EL (cell line): ENCODE measurements around the gene FBLN2.
A peak's percentile ranks its signal among the peaks of the same experiment; 100 is the strongest.
"Not testable (repeated sequence)": the region's sequence is repeated elsewhere in the genome, so short reads cannot be mapped to it uniquely, and the experiment has no call there.

ENCODE experiments used
- DNase-seq: peaks from one replicate; pipeline ENCODE4 v3.0.0-alpha.2; 2016

Gene FBLN2

DNA sequence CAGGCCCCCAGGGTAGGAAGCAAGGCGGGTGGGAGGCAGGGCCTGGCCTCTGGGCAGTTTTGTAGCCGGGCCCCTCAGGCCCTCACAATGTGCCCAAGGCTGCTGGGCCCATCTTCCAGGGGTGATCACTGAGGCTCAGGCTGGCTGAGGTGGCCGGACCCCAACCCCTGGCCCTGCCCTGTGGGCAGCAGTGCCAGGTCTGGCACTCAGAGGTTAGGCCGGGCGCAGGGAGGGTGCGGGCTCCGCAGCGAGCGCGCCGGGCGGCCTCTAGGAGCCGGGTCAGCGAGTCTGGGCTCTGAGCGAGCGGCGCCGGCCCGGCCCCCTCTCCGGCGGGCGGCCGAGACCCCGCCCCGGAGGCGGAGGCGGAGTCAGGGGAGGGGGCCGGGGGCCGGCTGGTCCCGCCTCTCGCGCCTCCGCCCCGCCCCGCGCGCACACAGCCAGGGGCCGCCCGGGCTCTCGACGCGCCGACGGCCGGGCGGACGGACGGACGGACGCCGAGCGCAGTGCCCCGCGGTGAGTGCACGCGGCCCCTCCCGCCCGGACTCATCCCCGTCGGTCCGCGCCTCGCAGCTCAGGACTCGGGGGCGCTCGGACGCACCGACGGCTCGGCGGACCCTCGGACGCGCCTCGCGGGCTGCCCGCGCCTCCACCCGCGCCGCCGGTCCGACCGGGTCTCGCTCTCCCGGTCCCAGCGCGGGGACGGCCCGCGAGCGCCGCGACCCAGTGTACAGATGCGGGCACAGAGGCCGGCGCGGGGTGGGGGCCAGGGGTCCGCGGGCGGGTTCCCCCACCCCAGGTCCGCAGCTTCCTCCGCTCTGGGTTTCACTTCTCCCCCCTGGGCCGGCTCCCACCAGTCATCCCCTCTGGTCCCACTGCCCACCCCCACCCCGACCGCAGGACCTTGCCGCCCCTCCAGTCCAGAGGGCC lies at the start of gene FBLN2:
Gene FBLN2, plus strand, starts transcription at position 430 of the 927 bp plus-strand sequence. CDS start 21,231 bp downstream, outside the sequence.
- peak; percentile 77 for DNase-seq

DNA sequence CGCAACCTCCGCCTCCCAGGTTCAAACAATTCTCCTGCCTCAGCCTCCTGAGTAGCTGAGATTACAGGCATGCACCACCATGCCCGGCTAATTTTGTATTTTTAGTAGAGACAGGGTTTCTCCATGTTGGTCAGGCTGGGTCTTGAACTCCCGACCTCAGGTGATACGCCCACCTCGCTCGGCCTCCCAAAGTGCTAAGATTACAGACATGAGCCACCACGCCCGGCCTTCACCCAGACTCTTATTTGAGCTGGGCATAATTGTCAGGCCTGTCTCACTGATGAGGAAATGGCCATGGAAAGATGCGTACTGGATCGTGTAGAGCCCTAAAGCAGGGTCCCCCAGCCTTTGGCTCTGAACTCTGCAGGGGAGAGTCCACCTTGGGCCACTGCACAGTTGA lies 49.7 kb upstream of the FBLN2 start:
- DNase-seq, result not testable (repeated sequence)

DNA sequence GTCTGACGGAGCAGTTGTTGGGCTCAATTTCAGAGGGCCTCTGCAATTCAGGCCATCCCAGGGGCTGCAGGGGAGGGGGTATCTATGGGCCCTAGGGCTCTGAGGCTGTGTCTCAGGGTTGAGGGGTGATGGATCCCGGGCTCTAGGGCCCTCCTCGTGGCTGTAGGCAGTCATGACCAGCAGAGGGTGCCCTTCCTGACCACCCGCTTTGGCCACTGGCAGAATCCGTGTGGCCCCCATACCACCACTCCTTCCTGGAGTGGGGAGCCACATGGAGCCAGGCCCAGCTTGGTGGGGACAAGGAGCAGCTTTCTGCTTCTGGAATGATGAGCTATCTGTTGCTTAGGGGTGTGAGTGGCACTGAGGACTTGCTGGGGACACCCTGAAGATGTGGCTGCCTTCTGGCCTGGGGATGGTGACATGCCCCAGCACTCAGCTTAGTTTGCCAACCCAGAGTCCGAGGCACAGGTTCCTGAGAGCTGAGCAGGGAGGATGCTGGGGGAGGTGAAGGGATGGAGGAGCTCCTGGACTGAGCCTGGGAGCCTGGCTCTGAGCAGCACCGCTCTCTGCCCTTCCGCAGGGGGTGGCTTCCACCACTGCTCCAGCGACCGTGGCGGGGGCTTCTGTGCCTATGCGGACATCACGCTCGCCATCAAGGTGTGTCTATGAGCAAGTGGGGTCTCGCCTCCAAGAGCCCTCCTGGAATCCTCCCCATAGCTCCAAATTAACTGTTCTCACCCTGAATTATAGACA lies 48.6 kb upstream of the FBLN2 start:
- peak; percentile 37 for DNase-seq

DNA sequence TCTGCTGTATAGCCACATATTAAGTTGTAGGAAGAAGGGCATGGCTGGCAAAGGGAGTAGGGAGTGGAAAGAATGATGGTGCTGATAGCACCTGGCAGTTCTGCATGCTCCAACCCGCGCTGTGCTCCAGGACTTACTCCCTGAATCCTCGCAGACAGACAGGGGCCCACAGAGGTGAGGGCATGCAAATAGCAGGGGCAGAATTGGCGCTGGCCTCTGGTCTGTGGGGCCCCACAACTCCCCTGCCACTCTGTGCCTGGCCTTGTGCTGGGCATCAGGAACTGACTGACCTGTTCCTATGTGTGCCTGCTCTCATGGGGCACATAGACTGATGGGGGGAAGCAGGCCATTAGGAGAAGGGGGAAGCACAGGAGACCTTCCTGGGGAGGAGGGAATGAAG lies 47.9 kb upstream of the FBLN2 start:
- no peak for DNase-seq

DNA sequence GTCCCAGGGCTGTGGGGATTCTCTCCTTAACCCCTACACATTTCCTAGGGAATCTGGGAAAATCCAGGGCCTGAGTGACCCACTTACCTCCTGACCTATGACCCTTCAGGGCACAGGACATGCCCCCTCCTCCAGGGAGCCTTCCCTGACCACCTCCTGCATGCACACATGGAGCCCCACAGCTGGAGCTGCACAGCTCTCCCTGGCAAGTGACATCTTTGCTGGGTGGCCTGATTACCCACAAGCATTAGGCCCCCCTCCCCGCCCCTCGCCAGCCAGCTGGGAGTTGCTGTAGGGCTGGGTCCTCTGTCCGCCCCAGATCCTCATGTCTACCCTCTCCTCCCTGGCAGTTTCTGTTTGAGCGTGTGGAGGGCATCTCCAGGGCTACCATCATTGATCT lies 47.4 kb upstream of the FBLN2 start:
- DNase-seq, result no peak

DNA sequence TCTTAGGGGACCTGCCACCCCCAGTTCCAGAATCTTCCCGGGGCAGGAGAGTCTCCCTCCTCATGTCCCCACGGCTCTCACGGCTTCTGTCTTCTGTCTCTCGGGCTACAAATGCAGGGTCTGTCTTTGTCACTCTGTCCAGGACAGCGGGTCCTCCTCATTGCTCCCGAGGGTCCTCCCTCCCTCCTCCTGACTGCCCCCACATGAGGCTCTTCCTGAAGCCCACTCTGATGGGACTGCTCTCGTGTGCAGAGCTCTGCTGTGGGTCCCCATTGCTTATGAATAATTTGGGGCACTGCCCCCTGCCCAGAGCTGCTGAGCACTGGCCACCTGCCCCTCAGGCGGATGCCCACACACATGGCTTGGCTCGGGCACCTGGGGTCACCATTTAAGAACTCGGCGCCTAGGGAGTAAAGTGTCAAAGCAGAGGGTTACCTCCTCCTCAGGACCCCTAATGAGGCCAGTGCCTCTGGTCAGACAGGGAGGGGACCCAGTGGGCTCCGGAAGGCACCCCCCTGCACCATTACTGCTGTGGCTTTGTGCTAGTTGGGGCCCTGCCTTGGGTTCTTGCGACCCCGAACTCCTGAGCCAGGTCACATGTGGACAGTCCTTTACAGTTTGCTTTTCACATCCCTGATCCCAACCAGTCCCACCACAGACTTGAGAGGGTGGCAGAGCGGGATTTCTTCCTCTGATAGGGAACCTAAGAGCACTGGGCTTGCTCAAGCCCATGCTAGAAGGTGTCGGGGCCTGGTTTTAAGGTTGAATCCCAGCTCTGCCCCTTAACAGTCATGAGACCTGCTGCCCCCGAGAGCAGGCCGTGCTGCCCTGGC lies 46.8 kb upstream of the FBLN2 start:
- no peak for DNase-seq

DNA sequence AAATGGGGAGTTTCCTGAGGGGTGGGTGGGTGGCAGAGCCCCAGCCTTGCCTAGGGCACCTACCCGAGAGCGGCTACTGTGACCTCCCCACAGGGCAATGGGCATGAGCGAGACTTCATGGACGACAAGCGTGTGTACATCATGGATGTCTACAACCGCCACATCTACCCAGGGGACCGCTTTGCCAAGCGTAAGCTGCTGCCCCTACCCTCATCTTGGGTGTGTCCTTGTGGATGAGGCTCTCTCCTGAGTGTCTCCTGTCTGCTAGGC lies 46.2 kb upstream of the FBLN2 start:
- DNase-seq, result no peak

DNA sequence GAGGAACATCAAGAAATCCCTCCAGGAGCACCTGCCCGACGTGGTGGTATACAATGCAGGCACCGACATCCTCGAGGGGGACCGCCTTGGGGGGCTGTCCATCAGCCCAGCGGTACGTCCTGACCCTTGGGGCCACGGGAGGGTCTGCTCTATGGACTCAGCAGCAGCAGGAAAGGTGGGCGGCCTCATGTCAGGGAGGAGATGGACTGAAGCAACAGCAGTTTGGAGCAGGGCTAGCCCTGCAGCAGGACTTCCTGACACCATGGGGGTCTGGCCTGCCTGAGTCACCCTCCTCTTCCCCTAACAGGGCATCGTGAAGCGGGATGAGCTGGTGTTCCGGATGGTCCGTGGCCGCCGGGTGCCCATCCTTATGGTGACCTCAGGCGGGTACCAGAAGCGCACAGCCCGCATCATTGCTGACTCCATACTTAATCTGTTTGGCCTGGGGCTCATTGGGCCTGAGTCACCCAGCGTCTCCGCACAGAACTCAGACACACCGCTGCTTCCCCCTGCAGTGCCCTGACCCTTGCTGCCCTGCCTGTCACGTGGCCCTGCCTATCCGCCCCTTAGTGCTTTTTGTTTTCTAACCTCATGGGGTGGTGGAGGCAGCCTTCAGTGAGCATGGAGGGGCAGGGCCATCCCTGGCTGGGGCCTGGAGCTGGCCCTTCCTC lies 44.6 kb upstream of the FBLN2 start:
- peak; percentile 97 for DNase-seq

DNA sequence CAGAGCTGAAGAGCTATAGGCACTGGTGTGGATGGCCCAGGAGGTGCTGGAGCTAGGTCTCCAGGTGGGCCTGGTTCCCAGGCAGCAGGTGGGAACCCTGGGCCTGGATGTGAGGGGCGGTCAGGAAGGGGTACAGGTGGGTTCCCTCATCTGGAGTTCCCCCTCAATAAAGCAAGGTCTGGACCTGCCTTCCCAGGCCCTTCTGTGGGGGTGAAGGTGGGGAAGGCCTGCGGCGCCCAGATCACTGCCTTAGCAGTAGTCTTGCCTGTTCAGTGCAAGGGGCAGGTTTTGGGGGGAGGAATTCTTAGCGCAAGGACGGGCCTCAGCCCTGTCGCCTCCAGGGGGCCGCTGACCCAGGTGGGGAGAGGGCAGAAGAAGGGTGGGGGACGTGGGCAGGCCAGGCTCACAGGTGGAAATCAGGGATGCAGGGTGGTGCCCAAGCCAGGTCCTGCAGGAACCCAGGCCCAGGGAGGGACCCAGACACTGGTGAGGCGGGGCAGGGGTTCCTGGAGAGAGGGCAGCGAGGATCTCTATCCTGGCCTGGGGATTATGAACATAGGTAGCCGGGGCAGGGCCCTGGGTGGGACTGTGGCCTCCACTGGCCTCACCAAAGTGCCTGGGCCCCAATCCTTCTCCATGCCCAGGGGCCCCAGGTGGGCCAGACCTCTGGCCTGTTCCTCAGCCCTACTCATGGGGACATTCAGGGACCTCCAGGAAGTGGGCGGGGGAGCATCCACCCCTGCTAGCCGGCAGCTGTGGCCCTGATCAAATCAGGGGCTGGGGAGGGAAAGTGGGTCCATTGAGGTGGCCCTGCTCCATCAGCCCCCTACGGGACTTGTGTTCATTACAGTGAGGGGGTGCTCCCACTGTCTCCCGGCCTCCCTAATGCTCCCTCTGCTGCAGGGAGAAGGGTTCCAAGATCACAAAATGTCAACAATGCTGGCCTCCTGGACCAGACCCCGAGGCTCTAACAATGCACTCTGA lies 43.5 kb upstream of the FBLN2 start:
- no peak for DNase-seq

DNA sequence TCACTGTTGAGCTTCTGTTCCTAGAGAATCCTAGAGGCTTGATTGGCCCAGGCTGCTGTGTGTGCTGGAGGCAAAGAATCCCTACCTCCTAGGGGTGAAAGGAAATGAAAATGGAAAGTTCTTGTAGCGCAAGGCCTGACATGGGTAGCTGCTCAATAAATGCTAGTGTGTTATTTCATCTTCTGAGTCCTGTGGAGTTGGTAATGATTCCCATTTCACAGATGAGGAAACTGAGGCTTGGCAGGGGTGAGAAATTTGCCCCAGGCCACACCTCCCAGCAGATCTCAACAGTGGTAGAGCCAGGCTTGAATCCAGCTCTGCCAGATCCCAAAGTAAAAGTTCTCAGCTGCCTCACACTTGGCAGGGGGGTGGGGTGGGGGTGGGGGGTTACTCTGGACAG lies 42.7 kb upstream of the FBLN2 start:
- no peak for DNase-seq

DNA sequence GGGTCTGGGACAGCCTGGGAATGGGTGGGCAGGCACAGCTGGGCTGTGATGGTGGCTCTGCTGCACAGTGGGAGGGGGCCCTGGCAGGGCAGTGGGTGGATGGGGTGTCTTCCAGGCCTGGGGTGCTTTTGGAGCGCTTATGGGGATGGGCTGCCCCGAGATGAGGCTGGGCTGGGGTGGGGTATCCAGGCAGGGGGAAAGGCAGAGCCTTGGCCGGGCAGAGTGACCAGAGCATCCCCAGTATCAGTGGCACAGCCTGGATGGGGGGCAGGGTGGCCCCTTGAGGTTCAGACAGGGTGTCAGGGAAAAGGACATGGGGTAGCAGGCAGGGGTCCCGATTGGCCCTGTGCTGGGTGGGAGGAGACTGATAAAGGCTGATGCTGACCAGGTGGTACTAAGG lies 42.2 kb upstream of the FBLN2 start:
- DNase-seq, result no peak

DNA sequence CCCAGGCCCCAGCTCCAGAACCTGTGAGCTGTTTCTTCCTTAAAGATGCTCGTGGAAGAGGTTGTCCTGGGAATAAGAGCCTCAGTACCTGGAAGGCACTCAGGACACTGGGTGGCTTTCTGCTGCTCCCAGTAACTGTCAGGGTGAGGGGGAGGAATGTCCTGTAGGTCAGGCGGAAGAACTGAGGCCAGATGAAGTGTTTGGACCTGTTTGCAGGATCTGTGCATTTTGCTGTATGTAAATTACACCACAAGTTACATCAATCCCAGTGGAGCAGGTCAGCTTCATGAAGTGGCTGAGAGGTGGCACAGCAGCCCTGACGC lies 41.7 kb upstream of the FBLN2 start:
- DNase-seq, result no peak

DNA sequence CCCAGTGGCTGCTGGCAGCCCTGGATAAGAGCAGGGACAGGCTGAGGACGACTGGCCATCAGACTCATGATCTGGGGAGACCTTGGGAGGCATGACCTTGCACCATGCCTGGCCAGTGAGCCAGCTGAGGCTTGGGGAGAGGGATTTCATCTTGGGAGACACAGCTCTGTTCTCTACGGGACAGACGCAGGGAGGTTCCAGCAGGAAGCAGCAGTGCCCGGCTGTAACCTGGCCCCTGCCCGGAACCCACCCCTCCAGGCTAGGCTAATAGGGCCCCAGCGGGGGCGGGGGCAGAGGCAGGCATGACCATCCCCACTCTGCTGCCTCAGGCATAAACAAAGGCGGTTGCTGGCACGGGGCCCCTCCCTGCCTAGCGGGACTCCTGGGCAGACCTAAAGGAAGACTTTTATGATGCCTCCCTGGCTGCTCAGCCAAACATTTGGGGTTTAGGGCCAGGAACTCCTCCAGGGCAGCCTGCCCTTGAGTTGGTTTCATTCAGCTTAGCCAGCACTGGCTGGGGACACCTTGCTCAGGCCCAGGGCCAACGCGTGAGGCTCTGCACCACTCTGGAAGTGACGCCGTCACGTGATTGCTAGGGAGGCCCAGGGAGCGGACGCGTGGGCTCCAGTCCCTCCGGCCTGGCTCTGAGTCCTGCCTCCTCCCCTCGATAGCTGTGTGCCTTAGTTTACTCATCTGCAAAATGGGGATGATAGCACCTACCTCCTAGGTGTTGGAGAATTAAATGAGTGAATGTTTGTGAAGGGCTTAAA lies 41.2 kb upstream of the FBLN2 start:
- DNase-seq, result peak; percentile 74

DNA sequence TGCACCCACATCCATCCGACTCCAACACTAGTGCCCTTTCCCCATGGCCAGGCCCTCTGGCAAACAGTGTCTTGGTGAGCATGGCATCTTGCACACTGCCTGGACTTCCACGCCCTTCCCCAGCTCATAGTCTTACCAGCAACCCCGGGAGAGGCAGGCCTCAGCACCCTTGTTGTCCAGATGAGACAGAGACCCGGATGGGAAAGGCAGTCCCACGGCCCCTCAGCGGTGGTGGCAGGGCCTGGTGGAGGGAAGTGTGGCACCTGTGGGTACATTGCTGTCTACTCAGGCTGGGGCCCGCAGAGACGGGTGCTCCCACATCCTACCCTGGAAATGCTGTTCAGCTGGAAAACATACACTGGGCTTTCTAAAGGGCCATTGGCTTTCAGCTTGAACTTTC lies 40.4 kb upstream of the FBLN2 start:
- DNase-seq, result no peak

DNA sequence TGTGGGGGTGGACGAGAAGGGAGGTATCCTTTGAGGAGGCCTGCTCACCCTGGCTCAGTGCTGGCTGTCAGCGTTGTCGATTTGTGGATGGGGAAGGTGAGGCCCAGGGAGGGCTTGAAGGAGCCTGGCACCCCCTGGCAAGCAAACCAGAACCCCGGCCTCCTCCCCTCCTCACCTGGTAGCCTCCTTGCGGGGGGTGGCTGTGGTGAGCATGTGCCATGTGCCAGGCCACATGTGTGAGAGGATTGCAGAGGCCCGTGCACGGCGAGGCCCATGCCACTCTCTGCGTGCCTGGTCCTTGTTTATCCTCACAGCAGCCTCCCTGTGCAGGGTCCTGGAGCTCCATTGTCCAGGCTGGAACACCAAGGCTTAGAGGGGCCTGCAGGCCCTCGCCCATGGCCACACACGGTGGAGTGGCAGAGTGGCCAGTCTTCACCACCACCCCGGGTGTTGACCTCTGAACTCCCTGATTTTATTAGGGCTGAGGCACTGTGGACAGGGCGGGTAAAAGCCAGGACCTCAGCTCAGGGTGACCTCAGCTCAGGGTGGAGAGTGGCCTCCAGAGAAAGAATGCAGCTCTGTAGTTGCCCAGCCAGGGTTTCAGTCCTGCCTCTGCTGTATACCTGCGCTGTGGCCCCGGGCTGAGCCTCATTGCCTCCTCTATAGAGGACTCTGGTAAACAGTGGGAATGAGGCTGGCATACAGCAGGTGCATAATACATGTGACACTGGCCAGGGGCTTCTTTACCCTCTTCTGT lies 39.7 kb upstream of the FBLN2 start:
- no peak for DNase-seq

DNA sequence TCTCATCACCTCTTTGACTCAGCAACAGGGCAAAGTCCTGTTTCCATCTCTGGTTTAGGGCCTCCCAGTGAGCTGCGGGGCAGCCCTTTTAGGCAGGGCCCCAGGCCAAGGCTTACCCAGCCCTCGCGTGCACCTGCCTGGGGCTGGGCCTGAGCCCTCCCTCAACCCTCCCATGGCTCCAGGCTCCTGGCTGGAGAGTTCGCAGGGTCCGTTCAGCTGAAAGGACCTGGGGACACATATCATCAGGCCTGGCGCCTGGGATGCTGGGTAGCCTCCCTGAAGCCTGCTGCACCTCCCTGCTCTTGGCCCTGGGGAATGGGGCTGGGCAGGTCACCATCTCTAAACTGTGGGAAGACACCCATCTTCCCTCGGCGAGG lies 39.1 kb upstream of the FBLN2 start:
- no peak for DNase-seq

DNA sequence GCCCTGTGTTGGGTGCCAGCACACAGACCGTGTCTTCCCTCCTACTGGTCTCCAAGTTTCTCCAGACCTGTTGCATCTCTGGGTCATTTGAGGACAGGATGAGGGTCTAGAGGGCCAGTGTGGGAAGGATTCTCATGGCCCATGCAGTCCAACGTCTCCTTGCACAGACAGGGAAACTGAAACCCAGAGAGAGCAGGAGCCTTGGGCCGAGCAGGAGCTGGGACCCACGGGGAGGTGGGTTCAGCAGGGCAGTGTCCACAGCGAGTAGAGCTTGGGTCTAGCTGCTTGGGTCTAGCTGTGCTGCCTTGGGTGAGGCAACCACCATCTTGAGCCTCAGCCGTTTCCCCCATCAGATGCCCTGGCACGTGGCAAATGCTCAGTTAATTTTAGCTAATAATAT lies 36.5 kb upstream of the FBLN2 start:
- no peak for DNase-seq

DNA sequence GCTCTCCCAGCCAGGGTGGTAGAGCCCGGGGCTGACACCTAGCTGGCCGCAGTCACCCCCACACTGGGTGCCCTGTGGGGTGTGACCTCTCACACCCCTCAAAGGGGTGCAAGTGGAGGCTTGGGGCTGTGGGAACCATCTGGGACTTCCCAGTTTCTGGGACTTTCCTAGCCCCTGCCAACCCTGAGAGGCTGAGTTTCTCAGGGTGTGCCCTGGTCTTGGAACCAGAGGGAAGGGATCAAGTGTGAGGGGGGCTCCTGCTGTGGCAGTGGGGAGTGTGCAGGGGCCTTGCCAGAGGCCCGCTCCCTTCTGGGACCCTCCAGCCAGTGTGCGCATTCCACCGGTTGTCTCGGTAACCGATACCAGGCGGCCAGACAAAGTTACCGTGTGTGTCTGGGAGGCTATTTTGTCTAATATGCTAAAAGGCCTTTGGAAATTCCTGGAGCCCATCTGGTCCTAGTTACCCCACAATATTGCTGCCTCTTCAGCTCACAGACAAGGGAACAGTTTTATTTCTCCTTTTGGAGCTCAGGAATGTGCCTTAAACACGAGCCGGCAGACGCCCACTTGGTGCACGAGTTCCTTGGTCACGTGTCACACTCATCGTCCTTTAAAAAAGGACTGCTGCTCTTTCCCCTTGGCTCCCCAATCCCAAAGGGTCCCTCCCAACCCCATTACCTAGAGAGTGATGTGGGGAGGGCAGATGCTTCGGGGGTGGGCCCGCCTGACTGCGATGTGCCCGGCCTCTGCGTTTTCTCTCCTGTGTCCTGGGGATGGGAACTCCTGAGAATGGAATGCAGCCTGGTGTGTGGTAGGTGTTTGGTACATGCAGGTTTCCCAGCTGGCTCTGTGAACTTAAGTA lies 35.6 kb upstream of the FBLN2 start:
- DNase-seq, result peak; percentile 51

DNA sequence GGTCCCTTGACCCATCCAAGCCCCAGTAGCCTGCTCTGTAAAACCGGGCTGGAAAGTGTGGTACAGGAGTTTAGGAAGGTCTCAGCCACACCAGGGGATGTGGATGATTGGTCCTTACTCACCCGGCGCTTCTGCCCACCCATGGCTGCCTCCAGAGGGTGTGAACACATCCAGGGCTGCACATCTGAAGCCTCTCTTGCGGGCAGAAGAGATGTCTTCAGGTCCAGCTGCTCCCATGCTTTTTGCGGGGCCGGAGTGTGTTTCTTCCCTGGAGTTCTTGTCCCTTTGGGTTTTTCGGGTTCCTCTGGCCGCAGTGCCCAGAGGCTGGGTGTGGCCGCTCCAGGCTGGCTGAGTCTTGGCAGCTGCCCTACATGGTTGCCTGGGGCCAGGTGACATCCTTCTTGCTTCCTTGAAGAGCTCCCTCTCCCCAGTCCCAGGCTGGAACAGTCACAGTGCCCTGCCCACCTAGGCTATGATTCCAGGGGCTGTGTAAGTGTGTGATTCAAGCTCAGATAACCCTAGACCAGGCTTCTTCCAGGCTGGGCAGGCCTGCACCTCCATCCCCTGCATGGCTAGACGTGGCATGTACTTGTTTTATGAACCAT lies 34.9 kb upstream of the FBLN2 start:
- DNase-seq, result no peak
